NCI-H524 (cell line): ENCODE results near the gene MTIF3.
"Not testable (repeated sequence)": the region's sequence is repeated elsewhere in the genome, so short reads cannot be mapped to it uniquely, and the experiment has no call there.

ENCODE experiments used
- DNase-seq, 2 experiments: peaks; one replicate each; lab custom pipeline; 2025; lab: John Stamatoyannopoulos, UW

Gene MTIF3

GRCh38 chr13:27411341-27411740 is 39.0 kb downstream of the MTIF3 start:
- DNase-seq: no peak

- DNase-seq: no peak
Measured at GRCh38 chr13:27409013-27409412, 41.4 kb downstream of the MTIF3 start.

- DNase-seq: no peak
Measured at GRCh38 chr13:27408074-27408473, 42.3 kb downstream of the MTIF3 start.

GRCh38 chr13:27406178-27406939 is 44.0 kb downstream of the MTIF3 start:
- peak; percentile 61 to 79 for DNase-seq

GRCh38 chr13:27405546-27406134 is 44.7 kb downstream of the MTIF3 start:
- DNase-seq: peak; percentile 18 to 59

GRCh38 chr13:27404680-27405079 is 45.7 kb downstream of the MTIF3 start:
- no peak for DNase-seq

GRCh38 chr13:27403727-27404385 is 46.5 kb downstream of the MTIF3 start:
- no peak for DNase-seq

GRCh38 chr13:27403203-27403678 is 47.1 kb downstream of the MTIF3 start:
- no peak for DNase-seq

- DNase-seq: no peak
Measured at GRCh38 chr13:27401210-27401609, 49.2 kb downstream of the MTIF3 start.

GRCh38 chr13:27400405-27400804 is 50.0 kb downstream of the MTIF3 start:
- DNase-seq: not testable (repeated sequence)

- DNase-seq: no peak
Measured at GRCh38 chr13:27398360-27398759, 52.0 kb downstream of the MTIF3 start.

- DNase-seq: no peak
Measured at GRCh38 chr13:27396252-27396846, 54.0 kb downstream of the MTIF3 start.

GRCh38 chr13:27395007-27395510 is 55.3 kb downstream of the MTIF3 start:
- DNase-seq: no peak

GRCh38 chr13:27393101-27393500 is 57.3 kb downstream of the MTIF3 start:
- DNase-seq: no peak

- DNase-seq: no peak
Measured at GRCh38 chr13:27391471-27391870, 58.9 kb downstream of the MTIF3 start.

- DNase-seq: no peak
Measured at GRCh38 chr13:27389891-27390290, 60.5 kb downstream of the MTIF3 start.

GRCh38 chr13:27388241-27388640 is 62.1 kb downstream of the MTIF3 start:
- DNase-seq: no peak
